AG08396 (cell line): ENCODE measurements around the gene MAGEA3.
"Not testable (repeated sequence)": the region's sequence is repeated elsewhere in the genome, so short reads cannot be mapped to it uniquely, and the experiment has no call there.

Experiments
- DNase-seq: peaks from one replicate; pipeline ENCODE4 v3.0.0; 2012; ENCODE audit warnings: low spot score, mixed read lengths

Gene MAGEA3

DNA sequence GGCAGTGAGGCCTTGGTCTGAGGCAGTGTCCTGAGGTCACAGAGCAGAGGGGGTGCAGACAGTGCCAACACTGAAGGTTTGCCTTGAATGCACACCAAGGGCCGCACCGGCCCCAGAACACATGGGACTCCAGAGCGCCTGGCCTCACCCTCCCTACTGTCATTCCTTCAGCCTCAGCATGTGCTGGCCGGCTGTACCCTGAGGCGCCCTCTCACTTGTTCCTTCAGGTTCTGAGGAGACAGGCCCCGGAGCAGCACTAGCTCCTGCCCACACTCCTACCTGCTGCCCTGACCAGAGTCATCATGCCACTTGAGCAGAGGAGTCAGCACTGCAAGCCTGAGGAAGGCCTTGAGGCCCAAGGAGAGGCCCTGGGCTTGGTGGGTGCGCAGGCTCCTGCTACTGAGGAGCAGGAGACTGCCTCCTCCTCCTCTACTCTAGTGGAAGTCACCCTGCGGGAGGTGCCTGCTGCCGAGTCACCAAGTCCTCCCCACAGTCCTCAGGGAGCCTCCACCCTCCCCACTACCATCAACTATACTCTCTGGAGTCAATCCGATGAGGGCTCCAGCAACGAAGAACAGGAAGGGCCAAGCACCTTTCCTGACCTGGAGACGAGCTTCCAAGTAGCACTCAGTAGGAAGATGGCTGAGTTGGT lies 37.4 kb downstream of the MAGEA3 start:
- DNase-seq, result no peak

- not testable (repeated sequence) for DNase-seq
Observed at GRCh38 chrX:152736528-152736927, 37.9 kb downstream of the MAGEA3 start.

DNA sequence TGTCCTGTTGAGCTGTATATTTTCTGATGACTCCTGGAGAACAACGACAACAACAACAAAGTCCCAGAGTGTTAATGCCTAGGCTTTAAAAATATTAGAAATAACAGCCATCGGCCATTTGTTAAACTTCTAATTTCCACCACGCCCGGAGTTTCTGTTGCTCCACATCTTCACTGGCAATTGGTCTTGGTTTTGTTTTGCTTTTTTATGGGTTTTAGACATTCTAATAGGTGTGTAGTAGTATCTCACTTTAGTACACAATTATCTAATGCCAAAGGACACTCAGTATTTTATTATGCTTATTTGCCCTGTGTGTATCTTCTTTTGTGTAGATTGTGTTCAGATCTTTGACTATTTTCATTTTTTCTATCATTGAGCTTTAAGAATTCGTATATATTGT lies 40.0 kb downstream of the MAGEA3 start:
- no peak for DNase-seq
